Mesendoderm (in vitro differentiated cells): ENCODE results near the gene CAMTA1.

Experiments
- DNase-seq: peaks from one replicate; pipeline ENCODE4 v3.0.0; 2013
- H2AK5ac ChIP-seq: 2 replicates; pipeline ENCODE4 v1.6.1; 2013; ENCODE audit warnings: low read length, inconsistent platforms
- H2BK120ac ChIP-seq: 2 replicates; pipeline ENCODE4 v1.6.1; 2013; ENCODE audit warnings: low read depth, mild to moderate bottlenecking, low read length, moderate library complexity, mixed read lengths
- H2BK15ac ChIP-seq: replicated peaks from 2 replicates; pipeline ENCODE4 v1.6.1; 2013; ENCODE audit warnings: low read depth, mild to moderate bottlenecking, moderate library complexity
- H2BK5ac ChIP-seq: 2 replicates; pipeline ENCODE4 v1.6.1; 2013; ENCODE audit warnings: low read length, inconsistent platforms
- H3K18ac ChIP-seq: 2 replicates; pipeline ENCODE4 v1.6.1; 2013; ENCODE audit warnings: mild to moderate bottlenecking, low read length, mixed read lengths
- H3K23ac ChIP-seq: one replicate; pipeline ENCODE4 v1.6.1; 2013; ENCODE audit warnings: low read length
- H3K27ac ChIP-seq: 2 replicates; pipeline ENCODE4 v1.5.1; 2013; ENCODE audit warnings: low read depth, mild to moderate bottlenecking, inconsistent platforms, low read length, moderate library complexity
- H3K27me3 ChIP-seq: 2 replicates; pipeline ENCODE4 v1.6.1; 2013; ENCODE audit warnings: low read length, control low read depth, mild to moderate bottlenecking, inconsistent platforms; ENCODE audit not compliant: insufficient read depth, poor library complexity
- H3K36me3 ChIP-seq: 2 replicates; pipeline ENCODE4 v1.6.1; 2013; ENCODE audit warnings: low read length, inconsistent platforms; ENCODE audit not compliant: control insufficient read depth, insufficient read depth
- H3K4ac ChIP-seq: one replicate; pipeline ENCODE4 v1.6.1; 2013; ENCODE audit warnings: low read depth, mild to moderate bottlenecking, low read length, moderate library complexity
- H3K4me1 ChIP-seq: 2 replicates; pipeline ENCODE4 v1.6.1; 2013; ENCODE audit warnings: low read depth, low read length, inconsistent platforms; ENCODE audit not compliant: control insufficient read depth
- H3K4me2 ChIP-seq: 2 replicates; pipeline ENCODE4 v1.6.1; 2013; ENCODE audit warnings: low read length
- H3K4me3 ChIP-seq: 2 replicates; pipeline ENCODE4 v1.5.1; 2013; ENCODE audit warnings: mild to moderate bottlenecking, low read length
- H3K56ac ChIP-seq: one replicate; pipeline ENCODE4 v1.6.1; 2013; ENCODE audit warnings: low read length
- H3K79me1 ChIP-seq: 2 replicates; pipeline ENCODE4 v1.6.1; 2013; ENCODE audit warnings: low read length, inconsistent platforms
- H3K79me2 ChIP-seq: 2 replicates; pipeline ENCODE4 v1.6.1; 2013; ENCODE audit warnings: mild to moderate bottlenecking, low read length; ENCODE audit not compliant: control insufficient read depth, insufficient read depth
- H3K9ac ChIP-seq: 2 replicates; pipeline ENCODE4 v1.6.1; 2013; ENCODE audit warnings: low read length, inconsistent platforms
- H4K5ac ChIP-seq: one replicate; pipeline ENCODE4 v1.6.1; 2013; ENCODE audit warnings: low read length
- H4K8ac ChIP-seq: one replicate; pipeline ENCODE4 v1.6.1; 2013; ENCODE audit warnings: low read depth, mild to moderate bottlenecking, control low read depth, low read length, moderate library complexity
- WGBS: extraction: QIAGEN DNeasy Blood & Tissue Kit; methylation state at CpG from one replicate; pipeline ENCODE4 v1.1.7; 2013; ENCODE audit warnings: low lambda C conversion rate, missing lambda C conversion rate; ENCODE audit not compliant: insufficient coverage; ENCODE audit errors: extremely low coverage; 5-methylcytosine and 5-hydroxymethylcytosine counted together

CAMTA1 gene

GRCh38 chr1:6965935-6966241 lies 180.6 kb downstream of the CAMTA1 start:
- no peak overlapping the region for H3K4me3 ChIP-seq
- H3K9ac ChIP-seq, result no peak overlapping the region
- no peak overlapping the region for H2BK120ac ChIP-seq
- no peak overlapping the region for H3K4me2 ChIP-seq
- H3K18ac ChIP-seq, result no peak overlapping the region
- no peak overlapping the region for H2BK5ac ChIP-seq
- H3K79me1 ChIP-seq, result no peaks in the 10 kb centered on the region
- no peak overlapping the region for H2BK15ac ChIP-seq
- H3K4ac ChIP-seq, result no peak overlapping the region
- no peak overlapping the region for H4K5ac ChIP-seq
- no peaks in the 10 kb centered on the region for H3K27me3 ChIP-seq
- H4K8ac ChIP-seq, result no peak overlapping the region
- H3K36me3 ChIP-seq, result no peaks in the 10 kb centered on the region
- H3K4me1 ChIP-seq, result no peaks in the 10 kb centered on the region
- DNase-seq, result no peak
- no peaks in the 10 kb centered on the region for H3K79me2 ChIP-seq
- no peak overlapping the region for H3K27ac ChIP-seq
- H2AK5ac ChIP-seq, result no peak overlapping the region
- H3K23ac ChIP-seq, result no peak overlapping the region
- no peak overlapping the region for H3K56ac ChIP-seq
- 100% methylated on average over 2 of the region's 7 CpGs for WGBS

GRCh38 chr1:6966326-6966725 lies 181.1 kb downstream of the CAMTA1 start:
- no peak overlapping the region for H3K27ac ChIP-seq
- H2AK5ac ChIP-seq, result no peak overlapping the region
- DNase-seq, result no peak
- H3K4ac ChIP-seq, result no peak overlapping the region
- H3K4me3 ChIP-seq, result no peak overlapping the region
- H3K56ac ChIP-seq, result no peak overlapping the region
- H3K9ac ChIP-seq, result no peak overlapping the region
- H4K5ac ChIP-seq, result no peak overlapping the region
- H3K27me3 ChIP-seq, result no peaks in the 10 kb centered on the region
- no peak overlapping the region for H3K23ac ChIP-seq
- no peak overlapping the region for H3K18ac ChIP-seq
- H2BK15ac ChIP-seq, result no peak overlapping the region
- no peaks in the 10 kb centered on the region for H3K4me1 ChIP-seq
- H3K4me2 ChIP-seq, result no peak overlapping the region
- WGBS, result no CpG with 5 or more reads among the region's 5 CpGs
- no peaks in the 10 kb centered on the region for H3K36me3 ChIP-seq
- no peak overlapping the region for H2BK120ac ChIP-seq
- no peaks in the 10 kb centered on the region for H3K79me2 ChIP-seq
- H4K8ac ChIP-seq, result no peak overlapping the region
- no peak overlapping the region for H2BK5ac ChIP-seq
- no peaks in the 10 kb centered on the region for H3K79me1 ChIP-seq

GRCh38 chr1:6967431-6968111 lies 182.3 kb downstream of the CAMTA1 start:
- Histone ChIP-seq H3K18ac (no peak overlapping the region), H3K36me3 (no peaks in the 10 kb centered on the region), H3K9ac (no peak overlapping the region), H3K27me3 (no peaks in the 10 kb centered on the region), H2BK15ac (no peak overlapping the region), H3K79me2 (no peaks in the 10 kb centered on the region), H2BK120ac (no peak overlapping the region), H3K27ac (no peak overlapping the region), H3K56ac (no peak overlapping the region), H3K4me1 (no peaks in the 10 kb centered on the region), H3K79me1 (no peaks in the 10 kb centered on the region), H3K23ac (no peak overlapping the region), H4K5ac (no peak overlapping the region), H3K4ac (no peak overlapping the region), H3K4me3 (no peak overlapping the region), H3K4me2 (no peak overlapping the region), H2AK5ac (no peak overlapping the region), H2BK5ac (no peak overlapping the region), H4K8ac (no peak overlapping the region)
- WGBS, result no CpG with 5 or more reads among the region's 8 CpGs
- DNase-seq, result no peak

GRCh38 chr1:6969106-6969505 lies 183.9 kb downstream of the CAMTA1 start:
- no CpG with 5 or more reads among the region's 13 CpGs for WGBS
- no peaks in the 10 kb centered on the region for H3K27me3 ChIP-seq
- no peaks in the 10 kb centered on the region for H3K79me1 ChIP-seq
- H3K23ac ChIP-seq, result no peak overlapping the region
- no peak overlapping the region for H3K27ac ChIP-seq
- H2BK5ac ChIP-seq, result no peak overlapping the region
- H3K36me3 ChIP-seq, result no peaks in the 10 kb centered on the region
- no peaks in the 10 kb centered on the region for H3K4me1 ChIP-seq
- H3K4me3 ChIP-seq, result no peak overlapping the region
- no peak overlapping the region for H3K9ac ChIP-seq
- no peak overlapping the region for H3K4ac ChIP-seq
- H2AK5ac ChIP-seq, result no peak overlapping the region
- DNase-seq, result no peak
- no peak overlapping the region for H4K5ac ChIP-seq
- no peak overlapping the region for H2BK15ac ChIP-seq
- no peaks in the 10 kb centered on the region for H3K79me2 ChIP-seq
- H4K8ac ChIP-seq, result no peak overlapping the region
- H3K56ac ChIP-seq, result no peak overlapping the region
- H3K18ac ChIP-seq, result no peak overlapping the region
- no peak overlapping the region for H2BK120ac ChIP-seq
- no peak overlapping the region for H3K4me2 ChIP-seq

GRCh38 chr1:6969762-6970161 lies 184.5 kb downstream of the CAMTA1 start:
- Histone ChIP-seq H3K4me1 (no peaks in the 10 kb centered on the region), H2BK15ac (no peak overlapping the region), H4K5ac (no peak overlapping the region), H3K79me1 (no peaks in the 10 kb centered on the region), H3K79me2 (no peaks in the 10 kb centered on the region), H3K4me3 (no peak overlapping the region), H3K9ac (no peak overlapping the region), H3K27ac (no peak overlapping the region), H4K8ac (no peak overlapping the region), H3K36me3 (no peaks in the 10 kb centered on the region), H3K27me3 (no peaks in the 10 kb centered on the region), H3K23ac (no peak overlapping the region), H3K56ac (no peak overlapping the region), H3K18ac (no peak overlapping the region), H3K4me2 (no peak overlapping the region), H3K4ac (no peak overlapping the region), H2BK5ac (no peak overlapping the region), H2BK120ac (no peak overlapping the region), H2AK5ac (no peak overlapping the region)
- no CpG with 5 or more reads among the region's 2 CpGs for WGBS
- DNase-seq, result no peak

- no peak overlapping the region for H2AK5ac ChIP-seq
- H4K5ac ChIP-seq, result no peak overlapping the region
- no peak overlapping the region for H2BK5ac ChIP-seq
- no peak overlapping the region for H3K4me3 ChIP-seq
- H4K8ac ChIP-seq, result no peak overlapping the region
- no peaks in the 10 kb centered on the region for H3K36me3 ChIP-seq
- H3K9ac ChIP-seq, result no peak overlapping the region
- H2BK15ac ChIP-seq, result no peak overlapping the region
- H3K27me3 ChIP-seq, result no peaks in the 10 kb centered on the region
- no CpG with 5 or more reads among the region's 11 CpGs for WGBS
- no peak overlapping the region for H3K18ac ChIP-seq
- H3K79me2 ChIP-seq, result no peaks in the 10 kb centered on the region
- no peak overlapping the region for H3K4me2 ChIP-seq
- no peak overlapping the region for H3K27ac ChIP-seq
- no peaks in the 10 kb centered on the region for H3K79me1 ChIP-seq
- H3K4me1 ChIP-seq, result no peaks in the 10 kb centered on the region
- H3K4ac ChIP-seq, result no peak overlapping the region
- no peak for DNase-seq
- H3K23ac ChIP-seq, result no peak overlapping the region
- H3K56ac ChIP-seq, result no peak overlapping the region
- no peak overlapping the region for H2BK120ac ChIP-seq
Measured at GRCh38 chr1:6970221-6970620, 185.0 kb downstream of the CAMTA1 start.
